Astrocyte (in vitro differentiated cells and primary cell): ENCODE results near the gene CDK5RAP2. TPM values are rescaled to one million over a fixed set of nuclear protein-coding genes. Genes with fewer than 3 reads are reported as not detected.

Experiments
- DNase-seq: peaks from one replicate; pipeline ENCODE4 v3.0.0-alpha.2; 2010; ENCODE audit warnings: low read depth
- FAIRE-seq: peaks from 2 replicates; lab custom pipeline; 2011; peaks lifted over from hg19 to GRCh38; lab: Jason Lieb, UNC
- H2AFZ ChIP-seq: 2 replicates; pipeline ENCODE4 v1.6.0; 2012; ENCODE audit warnings: low read depth, low read length, inconsistent platforms
- H3K27ac ChIP-seq: 2 replicates; pipeline ENCODE4 v1.5.1; 2011; ENCODE audit warnings: low read depth, low read length, inconsistent platforms
- H3K27me3 ChIP-seq: 2 replicates; pipeline ENCODE4 v1.6.0; 2011; ENCODE audit warnings: low read length, inconsistent platforms; ENCODE audit not compliant: insufficient read depth
- H3K36me3 ChIP-seq: 2 replicates; pipeline ENCODE4 v1.5.1; 2011; ENCODE audit warnings: low read length, inconsistent platforms; ENCODE audit not compliant: insufficient read depth
- H3K4me1 ChIP-seq: 2 replicates; pipeline ENCODE4 v1.5.1; 2011; ENCODE audit warnings: low read length, inconsistent platforms; ENCODE audit not compliant: insufficient read depth
- H3K4me2 ChIP-seq: 2 replicates; pipeline ENCODE4 v1.6.0; 2012; ENCODE audit warnings: low read length, inconsistent platforms
- H3K4me3 ChIP-seq: 2 replicates; pipeline ENCODE4 v1.5.1; 2011; ENCODE audit warnings: low read depth, mild to moderate bottlenecking, low read length, inconsistent platforms; ENCODE audit not compliant: insufficient read depth
- H3K79me2 ChIP-seq: 2 replicates; pipeline ENCODE4 v1.6.0; 2012; ENCODE audit warnings: mild to moderate bottlenecking, low read length, inconsistent platforms; ENCODE audit not compliant: insufficient read depth
- H3K9ac ChIP-seq: 2 replicates; pipeline ENCODE4 v1.6.0; 2012; ENCODE audit warnings: mild to moderate bottlenecking, low read length, inconsistent platforms
- H3K9me3 ChIP-seq: 2 replicates; pipeline ENCODE4 v1.5.1; 2012; ENCODE audit warnings: low read depth, mild to moderate bottlenecking, low read length, inconsistent platforms; ENCODE audit not compliant: insufficient read depth
- H4K20me1 ChIP-seq: 2 replicates; pipeline ENCODE4 v1.6.0; 2012; ENCODE audit warnings: low read length, inconsistent platforms; ENCODE audit not compliant: insufficient read depth
- H3K27ac Mint-ChIP-seq: one replicate; pipeline ENCODE4 v1.8.0; 2021; ENCODE audit warnings: mild to moderate bottlenecking, mixed read lengths; ENCODE audit not compliant: unreplicated experiment
- H3K27me3 Mint-ChIP-seq: one replicate; pipeline ENCODE4 v1.8.0; 2021; ENCODE audit warnings: low read depth, mixed read lengths; ENCODE audit not compliant: unreplicated experiment
- H3K36me3 Mint-ChIP-seq: one replicate; pipeline ENCODE4 v1.8.0; 2021; ENCODE audit warnings: low read depth, mixed read lengths; ENCODE audit not compliant: unreplicated experiment
- H3K4me1 Mint-ChIP-seq: one replicate; pipeline ENCODE4 v1.8.0; 2021; ENCODE audit warnings: low read depth, mixed read lengths; ENCODE audit not compliant: unreplicated experiment
- H3K4me3 Mint-ChIP-seq: one replicate; pipeline ENCODE4 v1.8.0; 2021; ENCODE audit warnings: mild to moderate bottlenecking, moderate library complexity, mixed read lengths; ENCODE audit not compliant: unreplicated experiment
- H3K9me3 Mint-ChIP-seq: one replicate; pipeline ENCODE4 v1.8.0; 2021; ENCODE audit warnings: mild to moderate bottlenecking, mixed read lengths; ENCODE audit not compliant: unreplicated experiment
- EZH2 ChIP-seq: IDR thresholded peaks from 2 replicates; pipeline ENCODE4 v1.6.1; 2012; ENCODE audit warnings: mild to moderate bottlenecking, low read length, inconsistent platforms; ENCODE audit not compliant: insufficient read depth
- total RNA-seq: library from RNA; stranded (reverse); gene quantifications from 2 replicates; pipeline ENCODE4 v1.2.1, GENCODE V29; 2021
- TF ChIP-seq, protein P1 (sequence below): IDR thresholded peaks from 2 replicates; pipeline ENCODE4 v1.5.1; 2011; ENCODE audit warnings: low read depth, mild to moderate bottlenecking, inconsistent platforms, low read length, moderate library complexity; ENCODE audit not compliant: insufficient read depth

The CDK5RAP2 gene
- total RNA-seq, 1 donor from 2014 or later = 36.3 TPM

DNA sequence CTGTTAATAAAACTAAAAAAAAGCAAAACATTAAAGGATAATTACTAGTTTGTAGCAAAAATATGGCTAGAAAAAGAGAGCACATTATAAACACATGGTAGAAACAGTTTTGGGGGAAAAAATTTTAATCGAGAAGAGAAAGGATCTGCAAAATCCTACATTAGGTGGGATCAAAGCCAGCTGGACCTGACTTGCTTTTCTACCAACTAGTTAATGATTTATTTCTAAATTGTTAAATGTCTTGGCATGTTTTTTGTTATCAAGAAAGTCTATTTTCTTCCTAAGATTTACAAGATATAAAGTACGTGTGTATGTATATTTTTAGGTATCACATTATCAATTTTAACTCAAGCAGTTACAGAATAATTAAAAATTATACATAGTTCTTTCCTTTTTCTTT, 47.1 kb upstream of the CDK5RAP2 start:
- Histone ChIP-seq H3K4me1 (no peaks in the 10 kb centered on the region), H4K20me1 (no peaks in the 10 kb centered on the region), H3K79me2 (no peaks in the 10 kb centered on the region), H3K27ac (no peak overlapping the region), H3K27me3 (no peaks in the 10 kb centered on the region), H2AFZ (no peak overlapping the region), H3K9me3 (no peaks in the 10 kb centered on the region), H3K9ac (no peak overlapping the region), H3K36me3 (no peaks in the 10 kb centered on the region), H3K4me3 (no peak overlapping the region), H3K4me2 (no peak overlapping the region)
- no peaks in the 10 kb centered on the region for H3K4me1 Mint-ChIP-seq
- no peak overlapping the region for H3K27ac Mint-ChIP-seq
- DNase-seq = no peak
- peaks cover 8% of the 10 kb centered on the region for H3K36me3 Mint-ChIP-seq
- FAIRE-seq = no peak
- no peak overlapping the region for H3K4me3 Mint-ChIP-seq
- no peak for TF ChIP-seq EZH2
- TF ChIP-seq, protein P1, sequence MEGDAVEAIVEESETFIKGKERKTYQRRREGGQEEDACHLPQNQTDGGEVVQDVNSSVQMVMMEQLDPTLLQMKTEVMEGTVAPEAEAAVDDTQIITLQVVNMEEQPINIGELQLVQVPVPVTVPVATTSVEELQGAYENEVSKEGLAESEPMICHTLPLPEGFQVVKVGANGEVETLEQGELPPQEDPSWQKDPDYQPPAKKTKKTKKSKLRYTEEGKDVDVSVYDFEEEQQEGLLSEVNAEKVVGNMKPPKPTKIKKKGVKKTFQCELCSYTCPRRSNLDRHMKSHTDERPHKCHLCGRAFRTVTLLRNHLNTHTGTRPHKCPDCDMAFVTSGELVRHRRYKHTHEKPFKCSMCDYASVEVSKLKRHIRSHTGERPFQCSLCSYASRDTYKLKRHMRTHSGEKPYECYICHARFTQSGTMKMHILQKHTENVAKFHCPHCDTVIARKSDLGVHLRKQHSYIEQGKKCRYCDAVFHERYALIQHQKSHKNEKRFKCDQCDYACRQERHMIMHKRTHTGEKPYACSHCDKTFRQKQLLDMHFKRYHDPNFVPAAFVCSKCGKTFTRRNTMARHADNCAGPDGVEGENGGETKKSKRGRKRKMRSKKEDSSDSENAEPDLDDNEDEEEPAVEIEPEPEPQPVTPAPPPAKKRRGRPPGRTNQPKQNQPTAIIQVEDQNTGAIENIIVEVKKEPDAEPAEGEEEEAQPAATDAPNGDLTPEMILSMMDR = no peak
- no peaks in the 10 kb centered on the region for H3K27me3 Mint-ChIP-seq
- H3K9me3 Mint-ChIP-seq = no peaks in the 10 kb centered on the region

DNA sequence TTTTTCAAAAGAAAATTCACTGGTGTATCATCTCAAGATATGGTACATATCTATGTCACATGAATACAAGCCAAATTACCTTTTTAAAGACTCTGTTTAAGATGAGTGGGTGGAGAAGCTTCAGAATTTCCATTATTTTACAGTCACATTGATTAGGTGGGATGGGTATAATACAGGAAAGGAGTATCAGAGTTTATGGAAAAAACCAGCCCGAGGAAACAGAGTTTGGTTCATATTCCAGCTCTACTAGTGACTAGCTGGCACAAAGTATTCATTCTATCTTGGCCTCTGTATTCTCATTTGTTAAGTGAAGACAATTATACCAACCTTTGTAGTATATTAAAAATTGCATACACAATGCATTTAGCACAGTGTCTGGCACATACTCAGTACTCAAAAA, 46.5 kb upstream of the CDK5RAP2 start:
- Histone ChIP-seq H3K36me3 (no peaks in the 10 kb centered on the region), H3K79me2 (no peaks in the 10 kb centered on the region), H3K4me3 (no peak overlapping the region), H3K9ac (no peak overlapping the region), H3K27me3 (no peaks in the 10 kb centered on the region), H2AFZ (no peak overlapping the region), H3K4me2 (no peak overlapping the region), H4K20me1 (no peaks in the 10 kb centered on the region), H3K4me1 (no peaks in the 10 kb centered on the region), H3K9me3 (no peaks in the 10 kb centered on the region), H3K27ac (no peak overlapping the region)
- DNase-seq (no peak), FAIRE-seq (no peak)
- Mint-ChIP-seq H3K4me1 (no peaks in the 10 kb centered on the region), H3K36me3 (peaks cover 6% of the 10 kb centered on the region), H3K9me3 (no peaks in the 10 kb centered on the region), H3K4me3 (no peak overlapping the region), H3K27ac (no peak overlapping the region), H3K27me3 (no peaks in the 10 kb centered on the region)
- TF ChIP-seq, protein P1 = no peak
- TF ChIP-seq EZH2 = no peak

DNA sequence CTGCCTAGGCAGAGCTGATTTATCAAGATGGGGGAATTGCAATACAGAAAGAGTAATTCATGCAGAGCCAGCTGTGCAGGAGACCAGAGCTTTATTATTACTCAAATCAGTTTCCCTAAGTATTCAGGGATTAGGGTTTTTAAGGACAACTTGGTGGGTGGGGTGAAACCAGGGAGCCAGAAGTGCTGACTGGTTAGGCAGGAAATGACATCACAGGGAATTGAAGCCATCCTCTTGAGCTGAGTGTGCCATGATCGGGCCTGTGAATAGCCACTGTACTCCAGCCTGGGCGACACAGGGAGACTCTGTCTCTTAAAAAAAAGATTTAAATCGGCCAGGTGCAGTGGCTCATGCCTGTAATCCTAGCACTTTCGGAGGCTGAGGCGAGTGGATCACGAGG, 45.3 kb upstream of the CDK5RAP2 start:
- DNase-seq = peak; percentile 18
- Histone ChIP-seq H3K9ac (no peak overlapping the region), H2AFZ (no peak overlapping the region), H3K9me3 (no peaks in the 10 kb centered on the region), H3K36me3 (no peaks in the 10 kb centered on the region), H3K27me3 (no peaks in the 10 kb centered on the region), H3K79me2 (no peaks in the 10 kb centered on the region), H4K20me1 (no peaks in the 10 kb centered on the region), H3K4me3 (no peak overlapping the region), H3K4me1 (no peaks in the 10 kb centered on the region), H3K27ac (no peak overlapping the region), H3K4me2 (no peak overlapping the region)
- Mint-ChIP-seq H3K36me3 (peaks cover 6% of the 10 kb centered on the region), H3K9me3 (no peaks in the 10 kb centered on the region), H3K27ac (peak overlapping the region; percentile 80), H3K27me3 (no peaks in the 10 kb centered on the region), H3K4me1 (no peaks in the 10 kb centered on the region), H3K4me3 (no peak overlapping the region)
- no peak for TF ChIP-seq EZH2
- TF ChIP-seq, protein P1 = no peak
- FAIRE-seq = no peak
